ENCODE measurements around the gene MANEAL. TPM values are rescaled to one million over a fixed set of nuclear protein-coding genes. Genes with fewer than 3 reads are reported as not detected.

The MANEAL gene
- total and polyA plus RNA-seq, 2 of the 13 experiments (the other 11 are each of a cell fraction or from before 2014, with no cell fraction given) = 20.8 to 26.4 TPM

- no peak for TF ChIP-seq ZNF256 (CRISPR knock-in tag; conservative IDR thresholded peaks at IDR 0.05)
- TF ChIP-seq SIX1 (CRISPR knock-in tag; IDR thresholded peaks at IDR 0.05; ENCODE audit: borderline replicate concordance) = no peak
- no peak for TF ChIP-seq MBD4 (IDR thresholded peaks at IDR 0.05; ENCODE audit: borderline replicate concordance, low read length)
- TF ChIP-seq THAP8 (CRISPR knock-in tag; IDR thresholded peaks at IDR 0.05; ENCODE audit: borderline replicate concordance) = no peak
- TF ChIP-seq FOXA3 (CRISPR knock-in tag; IDR thresholded peaks at IDR 0.05) = no peak
- TF ChIP-seq TERF1 (CRISPR knock-in tag; IDR thresholded peaks at IDR 0.05) = no peak
- TF ChIP-seq ZNF605 (CRISPR knock-in tag; IDR thresholded peaks at IDR 0.05) = no peak
- 0 out of 2 replicates have a peak, but pooled peaks have one; percentile 32 for TF ChIP-seq CBFB (CRISPR knock-in tag; IDR thresholded peaks at IDR 0.05)
- TF ChIP-seq SAFB2 (CRISPR knock-in tag; IDR thresholded peaks at IDR 0.05; ENCODE audit: borderline replicate concordance, low read depth) = no peak
- no peak for TF ChIP-seq ZKSCAN8 (CRISPR knock-in tag; IDR thresholded peaks at IDR 0.05; ENCODE audit: borderline replicate concordance)
- TF ChIP-seq ZNF274 (CRISPR knock-in tag; IDR thresholded peaks at IDR 0.05) = no peak
- no peak for TF ChIP-seq ZSCAN25 (CRISPR knock-in tag; IDR thresholded peaks at IDR 0.05)
- no peak for TF ChIP-seq SMAD9 (CRISPR knock-in tag; IDR thresholded peaks at IDR 0.05)
- TF ChIP-seq ZBTB20 (CRISPR knock-in tag; IDR thresholded peaks at IDR 0.05; ENCODE audit: borderline replicate concordance, low read depth) = no peak
- TF ChIP-seq GATAD2A (CRISPR knock-in tag; IDR thresholded peaks at IDR 0.05) = 0 out of 2 replicates have a peak, but pooled peaks have one; percentile 15
- TF ChIP-seq ZNF891 (CRISPR knock-in tag; IDR thresholded peaks at IDR 0.05) = 0 out of 2 replicates have a peak, but pooled peaks have one; percentile 42
- no peak for TF ChIP-seq ZFP62 (CRISPR knock-in tag; IDR thresholded peaks at IDR 0.05)
- TF ChIP-seq KLF6 (CRISPR knock-in tag; IDR thresholded peaks at IDR 0.05) = no peak
- TF ChIP-seq ZUFSP (CRISPR knock-in tag; IDR thresholded peaks at IDR 0.05; ENCODE audit: borderline replicate concordance) = no peak
- no peak for TF ChIP-seq TRIM24 (CRISPR knock-in tag; IDR thresholded peaks at IDR 0.05)
- no peak for TF ChIP-seq GPBP1L1 (CRISPR knock-in tag; IDR thresholded peaks at IDR 0.05)
- peak; percentile 31; the same call in 1 of the 2 replicates for TF ChIP-seq BCL3 (CRISPR knock-in tag; IDR thresholded peaks at IDR 0.05)
- TF ChIP-seq ZNF24 (IDR thresholded peaks at IDR 0.05) = no peak
- peak; percentile 75; the same call in 1 of the 2 replicates for TF ChIP-seq DMAP1 (CRISPR knock-in tag; IDR thresholded peaks at IDR 0.05)
- TF ChIP-seq PHF20 (CRISPR knock-in tag; IDR thresholded peaks at IDR 0.05) = peak; percentile 80
Observed at GRCh38 chr1:37807555-37808368, 14.1 kb downstream of the MANEAL start, which contains the start of the genes C1orf122 and YRDC (continued).

Data from HepG2 (cell line).